COLO668 (cell line): ENCODE measurements around the gene NEK10.
"Not testable (repeated sequence)": the region's sequence is repeated elsewhere in the genome, so short reads cannot be mapped to it uniquely, and the experiment has no call there.

Experiments
- DNase-seq: peaks from one replicate; lab custom pipeline; 2025; ENCODE audit not compliant: unreplicated experiment; lab: John Stamatoyannopoulos, UW

Gene NEK10

GRCh38 chr3:27368831-27369607 lies at the start of gene NEK10:
TSS of gene NEK10 (minus strand) at chr3:27369383. CDS start at chr3:27352882, 16,501 bp downstream.
- peak; percentile 85 for DNase-seq

DNA sequence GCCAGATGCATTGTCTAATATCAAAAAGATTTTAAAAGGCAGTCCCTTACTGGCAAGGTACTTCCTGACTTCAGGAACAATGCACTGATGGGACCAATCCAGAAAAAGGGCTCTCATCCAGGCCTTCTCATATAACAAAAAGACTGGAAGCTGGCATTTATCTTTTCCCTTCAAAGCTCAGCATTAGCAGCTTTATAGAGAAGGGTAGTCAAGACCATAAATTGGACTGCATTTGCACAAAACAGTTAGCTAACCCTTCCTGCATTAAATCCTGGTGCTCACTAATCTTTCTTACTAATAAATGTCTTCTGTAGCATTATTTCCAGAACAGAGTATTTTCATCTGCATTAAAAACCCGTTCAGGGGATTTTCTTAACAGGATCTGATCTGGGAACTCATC lies 46.0 kb upstream of the NEK10 start:
- DNase-seq, result no peak

DNA sequence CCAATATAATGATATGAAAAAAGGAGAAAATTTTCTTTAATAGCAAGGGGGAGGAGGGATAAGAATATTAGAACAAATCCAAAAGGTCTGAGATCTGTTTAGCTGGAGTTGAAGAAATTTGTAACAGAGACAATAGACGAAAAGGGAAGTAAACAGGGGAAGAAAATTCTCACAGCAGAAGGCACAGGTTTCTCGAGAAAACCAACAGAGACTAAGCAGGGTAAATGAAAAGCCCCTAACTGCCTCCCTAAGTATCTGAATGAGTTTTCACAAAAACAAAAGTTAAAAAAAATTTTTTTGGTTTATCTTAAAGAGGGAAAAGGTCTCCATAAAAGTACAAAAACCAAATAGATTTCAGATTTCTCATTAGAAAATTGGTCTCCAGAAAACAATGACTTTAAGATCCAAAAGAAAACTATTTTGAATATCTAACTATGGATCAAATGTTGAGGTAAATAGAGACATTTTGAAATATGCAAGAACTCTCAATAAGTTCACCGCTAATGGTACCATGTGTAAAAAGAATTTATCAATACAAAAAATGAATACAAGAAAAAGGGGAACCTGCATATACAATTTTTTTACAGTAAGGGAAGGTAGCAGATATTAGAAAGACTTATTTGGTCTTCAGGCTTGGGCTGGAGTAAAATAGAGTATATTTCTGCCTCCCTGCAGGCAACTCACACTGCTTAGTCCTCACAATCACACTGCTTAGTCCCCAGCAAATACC lies 23.9 kb upstream of the NEK10 start:
- no peak for DNase-seq

- not testable (repeated sequence) for DNase-seq
Measured at GRCh38 chr3:27392414-27392813, 23.2 kb upstream of the NEK10 start.

GRCh38 chr3:27391796-27392195 lies 22.6 kb upstream of the NEK10 start:
- no peak for DNase-seq

DNA sequence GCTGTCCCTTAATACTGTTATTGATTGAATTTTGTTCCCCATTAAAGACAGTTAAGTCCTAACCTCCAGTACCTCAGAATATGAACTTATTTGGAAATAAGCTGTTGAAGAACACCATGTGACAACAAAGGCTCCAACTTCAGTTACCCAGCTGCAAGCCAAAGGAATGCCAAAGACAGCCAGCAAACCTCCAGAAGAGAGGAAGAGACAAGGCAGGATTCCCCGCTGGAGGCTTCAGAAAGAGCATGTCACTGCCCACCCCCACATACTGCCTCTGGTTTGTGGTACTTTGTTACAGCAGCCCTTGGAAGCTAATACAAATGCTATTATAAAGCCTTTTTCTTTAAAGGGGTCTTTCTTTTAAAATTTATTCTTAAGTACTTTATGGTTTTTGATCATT lies 18.4 kb upstream of the NEK10 start:
- DNase-seq, result no peak

DNA sequence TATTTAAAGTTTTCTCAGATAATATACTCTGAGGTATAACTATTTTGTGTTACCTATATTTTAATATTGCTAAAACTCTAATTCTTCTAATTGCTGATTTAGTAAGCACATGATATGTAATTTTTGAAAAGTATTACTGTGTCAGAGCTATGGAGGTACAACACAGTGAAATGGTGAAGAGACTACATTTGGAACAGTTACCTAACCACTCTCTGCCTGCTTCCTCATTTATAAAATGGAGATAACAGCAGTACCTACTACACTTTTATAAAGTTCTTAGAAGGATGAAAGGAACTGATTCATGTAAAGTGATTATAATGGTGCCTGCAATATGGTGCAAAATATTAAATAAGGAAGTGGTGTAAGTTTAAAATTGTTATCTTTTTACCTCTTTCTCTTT lies 16.3 kb upstream of the NEK10 start:
- no peak for DNase-seq

GRCh38 chr3:27384191-27384590 lies 15.0 kb upstream of the NEK10 start:
- no peak for DNase-seq

DNA sequence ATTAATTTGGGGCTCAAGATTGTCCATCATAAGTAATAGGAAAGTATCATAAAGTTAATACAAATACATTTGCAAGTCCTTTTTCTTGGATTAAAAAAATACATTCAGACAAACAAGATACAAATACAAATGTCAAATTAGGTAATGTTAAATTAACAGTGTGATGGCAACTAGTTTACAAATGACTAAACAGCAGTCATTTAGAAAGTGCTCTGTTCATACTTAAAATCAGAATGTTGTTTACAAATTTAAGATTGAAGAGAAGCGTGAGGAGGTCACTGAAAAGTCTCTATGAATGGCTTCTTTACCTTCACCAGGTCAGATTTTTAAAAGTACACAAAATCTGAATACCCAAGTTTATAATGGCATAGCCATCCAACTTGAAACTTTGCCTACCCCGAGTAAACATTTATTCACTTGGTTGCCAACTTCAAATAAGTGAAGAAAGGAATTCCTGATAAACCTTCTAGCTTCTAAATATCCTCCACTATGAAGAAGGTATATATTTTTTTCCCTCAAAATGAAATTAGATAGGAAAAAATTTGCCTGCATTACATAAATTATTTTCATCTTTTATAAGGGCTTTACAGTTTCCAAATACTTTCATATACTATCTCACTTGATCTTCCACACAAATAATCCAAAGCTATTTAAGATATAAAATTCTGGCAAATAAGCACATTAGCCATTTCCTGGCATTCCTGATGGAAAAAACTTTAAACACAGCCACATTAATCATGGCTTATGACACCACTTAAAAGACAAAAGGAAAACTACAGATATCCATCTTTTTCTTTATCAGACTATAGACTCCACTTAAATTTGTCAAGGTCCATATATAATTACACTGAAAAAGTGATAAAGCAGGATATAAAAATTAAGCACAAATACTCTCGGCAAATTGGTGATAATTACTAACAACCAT lies 11.5 kb upstream of the NEK10 start:
- DNase-seq, result no peak

- no peak for DNase-seq
Measured at GRCh38 chr3:27378331-27378730, 9.1 kb upstream of the NEK10 start.

GRCh38 chr3:27376109-27376772 lies 7.1 kb upstream of the NEK10 start:
- DNase-seq, result no peak

DNA sequence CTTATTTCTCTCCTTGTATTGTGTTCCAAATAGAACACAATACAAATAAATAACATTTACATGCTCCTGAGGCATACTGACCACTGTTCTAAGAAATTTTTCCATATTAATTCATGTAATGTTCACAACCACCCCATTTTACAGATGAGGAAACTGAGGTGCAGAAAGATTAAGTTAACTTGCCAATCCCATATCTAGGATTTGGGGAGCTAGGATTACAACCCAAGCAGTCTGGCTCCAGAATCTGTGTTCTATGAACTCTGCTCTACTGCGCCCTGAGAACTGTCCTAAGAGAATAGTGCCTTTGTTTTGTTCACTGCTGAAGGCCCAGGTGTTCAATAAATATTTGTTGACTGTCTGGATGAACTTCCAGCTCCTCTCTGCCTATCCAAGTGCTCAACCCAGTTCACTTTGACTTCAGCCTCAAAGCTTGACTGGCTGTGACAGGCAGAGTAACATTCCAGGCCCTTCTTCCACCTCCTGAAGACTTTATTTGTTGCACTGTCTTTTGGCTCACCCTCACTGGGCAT lies 3.1 kb downstream of the NEK10 start:
- no peak for DNase-seq

DNA sequence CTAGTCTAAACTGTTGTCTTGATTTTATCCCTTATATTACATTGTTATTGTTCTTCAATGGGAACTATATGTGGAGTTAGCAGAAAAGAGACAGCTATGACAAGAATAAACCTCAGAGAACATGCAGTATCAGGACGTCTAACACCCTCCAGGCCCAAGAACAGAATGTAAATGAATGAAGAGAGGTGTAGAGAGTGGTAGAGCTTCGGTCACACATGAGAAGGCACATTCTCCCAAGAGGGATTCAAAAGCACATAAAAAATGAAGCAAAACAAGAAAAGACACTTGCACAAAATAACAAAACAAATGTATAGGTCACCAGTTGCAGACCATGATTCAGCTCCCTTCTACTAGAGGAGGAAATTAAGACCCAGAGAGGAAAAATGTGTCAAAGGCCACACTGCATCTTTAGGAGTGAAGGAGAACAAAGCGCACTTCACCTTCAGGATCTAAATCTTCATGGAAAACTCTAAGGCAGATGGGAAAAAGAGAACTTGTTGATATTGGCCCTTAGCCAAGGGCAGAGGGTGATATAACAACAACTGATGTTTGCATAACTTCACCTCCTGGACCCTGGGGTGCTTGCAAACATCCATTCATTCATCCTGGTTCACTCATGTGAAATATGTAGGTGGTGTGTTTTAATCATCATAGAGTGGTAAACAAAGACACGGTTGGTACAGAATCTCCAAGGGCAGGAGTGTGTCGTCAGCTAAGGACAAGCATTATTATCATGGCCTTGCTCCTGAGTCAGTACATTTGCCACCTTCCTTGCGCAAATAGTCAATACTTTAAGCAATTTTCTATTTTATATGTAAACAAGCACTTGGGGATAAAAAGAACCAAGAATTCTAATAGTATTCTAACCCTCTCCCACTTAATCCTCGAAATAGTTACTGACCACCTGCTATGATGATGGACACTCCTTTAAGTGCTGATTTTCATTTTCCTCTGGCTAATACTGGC lies 8.8 kb downstream of the NEK10 start:
- DNase-seq, result peak; percentile 68

DNA sequence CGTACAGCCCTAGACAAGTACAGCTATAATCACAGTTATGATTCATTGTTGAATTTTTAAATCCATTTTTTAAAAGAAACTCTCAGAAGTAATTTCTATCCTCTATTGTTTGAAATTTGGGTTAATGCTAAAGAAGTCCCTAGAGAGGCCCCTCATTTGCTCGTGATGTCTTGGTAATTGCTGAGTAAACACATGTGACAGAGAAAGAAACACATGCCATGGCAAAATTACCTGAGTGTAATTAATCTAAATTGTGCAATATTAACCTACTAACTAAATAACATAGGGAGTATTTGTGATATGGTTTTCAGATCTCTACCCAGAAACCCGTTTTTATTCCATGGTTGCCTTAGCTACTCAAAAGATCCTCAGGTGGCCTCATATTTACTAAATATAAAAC lies 10.8 kb downstream of the NEK10 start:
- no peak for DNase-seq

- peak; percentile 30 for DNase-seq
Measured at GRCh38 chr3:27357665-27358258, 11.4 kb downstream of the NEK10 start.

DNA sequence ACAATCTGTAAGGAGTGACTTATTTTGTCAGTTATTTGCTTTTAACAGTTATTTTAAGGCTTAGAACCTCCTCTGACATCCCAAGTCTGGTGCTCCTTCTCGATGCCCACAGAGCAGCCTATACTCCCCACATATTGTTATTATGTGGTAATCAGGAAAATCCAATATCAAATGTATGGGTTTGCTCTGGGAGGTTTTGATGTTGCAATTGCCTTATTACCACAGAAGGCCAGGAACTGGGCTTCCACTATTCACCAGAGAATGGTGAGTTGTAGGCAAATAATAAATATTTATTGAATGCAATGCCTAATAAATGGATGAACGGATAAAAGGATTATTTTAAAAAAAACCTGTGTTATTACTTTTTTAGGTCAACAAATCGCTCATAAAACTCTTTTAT lies 12.2 kb downstream of the NEK10 start:
- DNase-seq, result no peak

GRCh38 chr3:27354588-27355203 lies 14.5 kb downstream of the NEK10 start:
- DNase-seq, result no peak

DNA sequence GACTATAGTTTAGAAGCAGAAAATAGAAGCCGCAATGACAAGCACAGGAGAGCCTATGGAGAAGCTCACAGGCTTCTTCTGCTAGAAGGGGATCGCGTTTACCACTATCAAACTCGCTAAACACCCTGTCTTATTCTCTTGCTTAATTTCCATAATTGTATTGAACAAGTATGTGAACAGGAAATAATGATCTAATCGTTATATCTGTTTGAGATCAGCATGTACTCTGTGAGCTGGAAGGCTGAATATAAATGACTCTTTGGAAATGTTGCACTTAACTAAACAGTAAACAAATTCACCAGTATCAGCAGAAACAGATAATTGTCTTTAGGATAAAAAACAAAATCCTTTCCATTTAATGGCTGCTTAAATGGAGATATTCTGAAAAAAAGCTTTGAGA lies 15.0 kb downstream of the NEK10 start:
- no peak for DNase-seq

GRCh38 chr3:27353221-27353620 lies 16.0 kb downstream of the NEK10 start:
- no peak for DNase-seq
